HK-2 (cell line): Measurements from ENCODE around the gene WDR47.
"Not testable (repeated sequence)": the region's sequence is repeated elsewhere in the genome, so short reads cannot be mapped to it uniquely, and the experiment has no call there.

Experiments
- DNase-seq: peaks from one replicate; pipeline ENCODE4 v3.0.0-alpha.2; 2018; ENCODE audit not compliant: unreplicated experiment

Gene WDR47

DNA sequence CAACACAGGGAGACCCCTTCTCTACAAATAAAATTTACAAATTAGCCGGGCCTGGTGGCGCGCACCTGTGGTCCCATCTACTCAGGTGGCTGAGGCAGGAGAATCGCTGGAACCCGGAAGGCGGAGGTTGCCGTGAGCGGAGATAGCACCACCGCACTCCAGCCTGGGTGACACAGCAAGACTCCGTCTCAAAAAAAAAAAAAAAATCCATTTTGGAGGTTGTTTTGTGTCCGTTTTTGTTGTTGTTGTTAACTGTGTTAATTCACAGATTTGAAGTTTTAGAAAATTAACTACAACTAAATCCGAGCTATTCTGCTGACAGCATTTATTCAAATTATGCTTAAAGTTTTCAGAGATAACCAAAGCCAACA lies 79.2 kb downstream of the WDR47 start:
- DNase-seq: peak; percentile 35

DNA sequence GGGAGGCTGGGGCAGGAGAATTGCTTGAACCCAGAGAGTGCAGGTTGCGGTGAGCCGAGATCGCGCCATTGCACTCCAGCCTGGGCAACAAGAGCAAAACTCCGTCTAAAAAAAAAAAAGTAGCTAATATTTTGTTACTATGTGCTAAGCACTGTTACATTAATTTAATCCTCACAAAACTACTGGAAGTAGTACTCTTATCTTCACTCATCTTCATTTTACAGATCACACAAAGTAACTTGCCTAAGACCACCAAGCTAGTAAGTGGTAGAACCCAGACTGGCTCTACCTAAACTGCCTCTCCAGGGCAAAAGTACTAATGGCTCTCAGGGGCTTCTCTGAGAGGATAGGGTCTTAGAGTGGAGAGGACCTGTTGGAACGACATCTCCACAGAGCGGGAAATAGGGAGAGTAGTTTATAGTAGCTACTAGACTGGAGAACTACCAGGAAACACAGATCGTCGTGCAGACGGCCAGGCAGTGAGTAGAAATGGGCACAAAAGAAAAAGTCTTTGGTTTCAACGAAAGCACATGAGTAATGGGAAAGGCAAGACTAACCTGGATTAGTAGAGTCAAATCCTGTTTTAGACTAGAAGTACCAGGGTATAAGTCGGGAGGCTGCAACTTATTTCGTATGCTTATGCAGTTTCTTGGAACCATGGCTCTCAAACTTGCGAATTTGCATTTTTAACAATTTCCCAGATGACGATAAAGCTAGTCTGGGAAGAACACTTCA lies 80.0 kb downstream of the WDR47 start:
- DNase-seq: no peak

DNA sequence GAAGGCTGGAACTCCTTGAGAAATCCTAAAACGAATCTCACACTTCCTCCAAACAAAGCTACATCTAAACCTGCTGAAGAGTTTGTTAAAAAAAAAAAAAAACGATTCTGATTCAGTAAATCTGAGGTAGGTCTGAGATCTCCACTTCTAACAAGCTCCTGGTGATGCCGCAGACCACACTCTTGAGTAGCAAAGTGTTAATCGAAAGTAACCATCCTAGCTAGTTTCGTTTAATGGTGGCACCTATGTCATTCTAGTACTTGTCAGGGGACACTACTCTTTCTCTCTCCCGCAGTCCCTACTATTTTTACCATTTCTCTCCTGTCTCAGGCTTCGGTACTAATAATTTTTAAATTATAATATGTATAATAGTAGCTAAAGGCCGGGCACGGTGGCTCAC lies 80.7 kb downstream of the WDR47 start:
- no peak for DNase-seq

DNA sequence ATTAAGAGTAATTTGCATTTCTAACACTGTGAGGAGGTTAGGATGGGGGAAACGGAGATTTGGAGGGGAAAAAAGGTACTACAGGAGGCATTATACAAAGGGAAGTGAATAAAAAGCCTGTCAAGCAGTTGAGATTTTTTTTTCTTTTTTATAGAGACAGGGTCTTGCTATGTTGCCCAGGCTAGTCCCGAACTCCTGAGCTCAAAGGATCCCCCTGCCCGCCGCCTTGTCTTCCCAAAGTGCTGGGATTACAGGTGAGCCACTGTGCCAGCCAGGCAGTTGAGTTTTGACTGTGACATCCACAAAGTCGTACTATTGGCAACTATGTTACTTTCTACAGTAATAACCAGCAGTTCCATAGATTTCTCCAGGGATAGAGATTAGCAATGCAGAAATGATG lies 81.2 kb downstream of the WDR47 start:
- no peak for DNase-seq

DNA sequence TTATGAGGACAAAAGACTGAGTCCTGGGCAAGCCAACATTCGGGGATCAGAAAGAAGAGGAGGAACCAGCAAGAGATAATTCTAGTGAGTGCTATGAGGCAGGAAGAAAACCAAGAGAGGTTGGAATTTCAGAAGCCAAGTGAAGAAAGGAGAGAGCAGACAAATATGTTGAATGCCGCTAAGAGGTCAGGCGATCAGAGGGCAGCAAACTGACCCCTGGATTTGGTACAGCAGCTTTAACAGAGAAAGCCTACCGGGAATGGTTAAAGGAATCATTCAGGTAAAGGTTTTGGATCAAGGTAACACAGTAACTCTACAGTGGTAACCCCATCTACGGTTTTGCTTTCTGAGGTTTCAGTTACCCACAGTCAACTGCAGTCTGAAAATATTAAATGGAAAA lies 84.0 kb downstream of the WDR47 start:
- DNase-seq: no peak

DNA sequence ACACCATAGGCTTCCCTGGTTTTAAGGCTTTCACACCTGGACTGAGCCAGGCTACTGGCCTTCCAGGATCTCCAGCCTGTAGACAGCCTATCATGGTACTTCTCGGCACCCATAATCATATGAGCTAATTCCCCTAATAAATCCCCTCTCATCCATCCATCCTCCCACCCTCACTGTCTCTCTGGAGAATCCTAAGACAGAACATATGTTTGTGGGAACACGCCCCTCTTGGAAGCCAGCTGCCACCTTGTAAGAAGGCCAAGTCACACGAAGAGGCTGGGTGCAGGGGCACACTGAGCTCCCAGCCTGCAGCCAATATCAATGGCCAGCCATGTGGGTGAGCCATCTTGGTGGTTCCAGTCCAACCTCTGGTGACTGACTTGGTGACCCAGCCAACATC lies 86.0 kb downstream of the WDR47 start:
- DNase-seq: no peak

DNA sequence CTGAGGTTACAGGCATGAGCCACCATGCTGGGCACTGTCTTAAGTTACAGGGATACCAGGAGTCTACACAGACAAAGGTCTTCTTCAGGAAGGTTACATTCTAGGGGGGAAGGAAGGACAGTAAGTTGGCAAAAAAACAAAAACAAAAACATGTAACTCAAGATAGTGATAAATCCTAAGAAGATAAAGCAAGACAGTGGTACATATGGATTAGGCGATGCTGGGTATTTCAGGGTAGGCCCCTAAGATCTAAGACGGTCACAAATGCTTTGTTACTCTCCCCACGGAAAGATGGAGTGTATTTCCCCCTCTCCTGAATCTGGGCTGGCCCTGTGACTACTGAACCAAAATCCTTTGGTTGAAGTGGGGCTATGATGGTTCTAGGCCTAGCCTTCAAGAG lies 86.8 kb downstream of the WDR47 start:
- no peak for DNase-seq

DNA sequence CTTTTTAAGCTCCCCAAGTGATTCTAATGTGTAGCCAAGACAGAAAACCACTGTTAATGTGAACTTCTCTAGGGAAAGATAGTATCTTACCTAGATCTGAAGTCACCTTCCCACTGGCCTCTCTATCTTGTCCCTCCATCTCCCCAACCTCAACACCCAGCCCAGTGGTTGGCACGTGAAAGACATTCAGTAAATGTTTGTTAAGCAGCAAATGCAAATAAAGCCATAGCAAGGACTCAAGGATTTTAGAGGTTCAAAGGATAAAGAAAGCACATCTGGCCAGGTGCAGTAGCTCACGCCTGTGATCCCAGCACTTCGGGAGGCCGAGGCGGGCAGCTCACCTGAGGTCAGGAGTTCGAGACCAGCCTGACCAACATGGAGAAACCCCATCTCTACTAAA lies 88.5 kb downstream of the WDR47 start:
- no peak for DNase-seq

DNA sequence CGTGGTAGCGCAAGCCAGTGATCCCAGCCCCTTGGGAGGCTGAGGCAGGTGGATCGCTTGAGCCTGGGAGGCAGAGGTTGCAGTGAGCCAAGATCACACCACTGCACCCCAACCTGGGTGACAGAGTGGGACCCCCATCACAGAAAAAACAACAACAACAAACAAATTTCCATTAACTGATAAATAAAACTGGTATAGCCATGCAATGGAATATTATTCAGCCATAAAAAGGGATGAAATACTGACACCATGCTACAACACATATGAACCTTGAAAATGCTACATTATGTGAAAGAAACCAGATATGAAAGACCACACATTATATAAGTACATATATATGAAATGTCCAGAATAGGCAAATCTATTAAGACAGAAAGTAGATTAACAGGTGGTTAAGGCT lies 90.7 kb downstream of the WDR47 start:
- DNase-seq: no peak

DNA sequence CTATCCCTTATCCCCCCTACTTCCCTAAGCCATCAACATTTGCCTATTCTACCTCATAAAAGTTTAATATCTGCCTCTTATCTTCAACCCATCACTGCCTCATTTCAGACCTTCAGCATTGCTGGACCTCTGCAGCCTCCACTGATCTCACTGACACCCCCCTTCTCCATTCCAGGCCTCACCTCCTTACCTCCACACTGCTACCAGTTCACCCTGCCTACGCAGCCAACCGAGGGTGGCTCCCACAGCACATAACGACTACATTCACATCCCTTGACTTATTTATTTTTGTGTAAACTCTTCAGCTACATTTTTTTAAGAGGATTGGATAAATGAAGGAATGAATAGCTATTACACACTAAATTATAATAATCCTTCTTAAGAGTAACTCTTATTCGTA lies 92.9 kb downstream of the WDR47 start:
- no peak for DNase-seq

DNA sequence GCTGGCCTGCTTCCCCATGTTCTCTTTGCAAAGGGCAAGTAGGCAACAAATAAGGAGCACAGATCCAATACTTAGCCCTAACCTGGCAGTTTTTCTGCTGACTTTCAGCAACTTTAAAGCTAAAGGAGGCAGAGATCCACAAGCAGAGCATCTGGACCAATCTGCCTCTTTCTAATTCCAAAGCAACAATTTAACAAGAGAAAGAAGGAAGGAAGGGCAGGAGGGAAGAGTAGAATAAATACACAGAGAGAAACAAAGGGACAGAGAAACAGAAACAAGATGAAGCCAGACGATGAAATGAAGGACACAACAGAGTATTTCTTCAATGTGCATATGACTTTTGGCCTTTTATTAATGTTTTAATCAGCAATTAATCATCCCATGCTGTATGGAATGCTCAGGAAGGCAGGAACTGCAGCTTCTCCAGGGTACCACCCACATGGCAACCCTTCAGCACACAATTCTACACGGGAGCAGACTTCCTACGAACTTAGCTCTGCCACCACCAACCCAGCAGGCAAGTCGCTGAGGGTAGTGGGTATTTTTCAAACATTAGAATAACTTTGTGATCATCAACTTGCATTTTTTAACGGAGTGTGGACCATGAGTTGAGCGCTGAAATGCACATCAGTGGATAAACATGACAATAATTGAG lies 93.9 kb downstream of the WDR47 start:
- DNase-seq: no peak

DNA sequence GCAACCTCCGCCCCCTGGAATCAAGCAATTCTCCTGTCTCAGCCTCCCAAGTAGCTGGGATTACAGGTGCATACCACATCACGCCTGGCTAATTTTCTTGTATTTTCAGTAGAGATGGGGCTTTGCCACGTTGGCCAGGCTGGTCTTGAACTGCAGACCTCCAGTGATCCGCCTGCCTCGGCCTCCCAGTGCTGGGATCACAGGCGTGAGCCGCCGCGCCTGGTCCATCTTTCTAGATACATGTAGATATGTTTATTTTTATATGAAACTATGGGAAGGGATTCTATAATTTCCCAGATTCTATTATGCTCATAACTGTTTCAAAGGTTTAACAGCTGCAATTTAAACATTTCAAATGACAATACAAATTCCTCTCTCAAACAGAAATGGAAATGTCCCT lies 105.7 kb downstream of the WDR47 start:
- no peak for DNase-seq

DNA sequence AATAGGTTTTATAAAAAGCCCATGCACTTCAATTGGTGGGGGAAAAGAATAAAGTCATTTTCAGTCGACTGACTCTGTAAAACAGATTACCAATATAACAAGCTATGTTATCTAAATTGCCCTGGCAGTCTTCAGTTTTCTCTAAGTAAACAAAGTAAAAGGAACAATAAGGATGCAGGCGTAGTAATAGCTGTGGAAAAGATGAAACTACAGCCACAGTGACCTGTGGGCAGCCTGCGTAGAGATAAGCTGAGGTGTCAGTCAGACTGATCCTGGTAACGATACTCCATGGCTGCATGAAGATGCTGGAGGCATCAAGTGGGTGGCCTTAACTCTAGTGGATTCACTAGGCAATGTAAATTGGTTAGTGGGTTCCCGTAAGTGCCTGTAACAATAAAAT lies 108.0 kb downstream of the WDR47 start:
- DNase-seq: no peak

DNA sequence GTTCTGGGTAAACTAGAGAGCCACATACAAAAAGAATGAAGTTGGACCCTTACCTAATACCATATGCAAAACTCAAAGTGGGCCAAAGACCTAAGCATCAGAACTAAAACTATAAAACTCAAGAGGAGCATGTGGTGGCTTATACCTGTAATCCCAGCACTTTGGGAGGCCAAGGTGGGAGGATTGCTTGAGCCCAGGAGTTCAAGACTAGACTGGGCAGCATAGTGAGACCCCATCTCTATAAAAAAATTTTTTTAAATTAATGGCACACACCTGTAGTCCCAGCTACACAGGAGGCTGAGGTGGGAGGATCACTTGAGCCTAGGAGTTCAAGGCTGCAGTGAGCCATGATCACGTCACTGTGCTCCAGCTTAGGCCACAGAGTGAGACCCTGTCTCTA lies 114.3 kb downstream of the WDR47 start:
- DNase-seq: not testable (repeated sequence)

DNA sequence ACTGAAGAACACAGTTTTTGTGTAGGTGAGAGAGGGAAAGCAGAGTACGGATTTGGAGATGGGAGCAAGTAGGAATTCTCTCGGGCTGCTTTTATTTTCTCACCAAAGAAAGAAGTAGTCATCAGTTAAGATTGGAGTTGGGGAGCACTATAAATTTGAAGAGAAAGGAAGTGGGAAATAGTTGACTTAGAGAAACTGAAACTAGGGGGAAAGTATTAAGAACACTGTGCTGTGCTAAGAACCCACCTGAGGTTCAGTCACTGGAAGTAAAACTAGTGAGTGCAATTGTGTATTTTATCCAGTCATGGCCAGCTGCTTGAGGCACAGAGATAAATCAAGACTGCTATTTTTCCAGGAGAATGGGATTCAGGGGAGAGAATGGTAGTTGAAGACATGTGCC lies 116.0 kb downstream of the WDR47 start:
- DNase-seq: no peak
